HG03175 (cell line): ENCODE data around the gene ANKRD16.

Source experiments
- ATAC-seq: cut with Tn5 transposase; IDR thresholded peaks from one replicate; pipeline ENCODE4 v1.9.1; 2021; ENCODE audit warnings: mild to moderate bottlenecking, moderate library complexity; ENCODE audit not compliant: unreplicated experiment

Gene ANKRD16

DNA sequence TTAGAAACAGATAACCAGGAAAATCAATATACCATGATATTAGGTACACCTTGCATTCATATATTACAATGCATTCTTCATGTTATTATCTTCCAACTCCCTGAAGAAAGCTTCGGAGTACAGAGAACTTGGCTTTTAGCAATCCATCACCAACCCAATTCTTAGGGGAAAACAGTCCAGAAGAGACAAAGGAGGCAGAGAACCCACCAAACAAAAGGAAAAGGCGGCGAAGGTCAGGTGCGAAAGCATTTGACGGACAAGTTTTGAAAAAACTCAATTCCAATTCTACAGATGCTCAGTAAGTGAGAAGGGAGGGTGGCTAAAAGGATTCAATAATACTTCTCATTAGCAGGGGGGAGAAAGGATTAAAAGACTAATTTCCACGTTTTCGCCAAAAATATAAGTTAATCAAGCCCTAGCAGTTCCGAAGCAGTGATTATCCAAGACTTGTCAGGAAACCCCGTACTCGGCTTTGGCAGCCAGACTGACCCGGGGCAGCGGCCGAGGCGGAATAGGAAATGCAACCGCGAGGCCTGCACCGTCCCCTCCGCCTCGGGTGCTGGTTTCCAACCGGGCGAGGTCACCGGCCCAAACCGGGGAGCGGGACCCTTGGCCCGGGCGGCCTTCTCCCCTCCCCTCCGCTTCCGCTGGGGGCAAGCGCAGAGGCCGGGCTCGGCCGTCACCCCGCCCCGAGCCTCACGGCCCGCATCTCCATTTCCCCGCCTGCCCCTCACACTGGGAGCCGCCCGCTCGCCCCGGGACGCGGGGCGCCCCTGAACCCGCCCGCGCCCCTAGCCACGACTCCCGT lies 77.2 kb downstream of the ANKRD16 start:
- peak; percentile 15 for ATAC-seq
